ENCODE measurements around the gene GSG1L. TPM values are rescaled to one million over a fixed set of nuclear protein-coding genes. Genes with fewer than 3 reads are reported as not detected.

Gene GSG1L
- total RNA-seq, 1 donor from 2014 or later, result not detected

DNA sequence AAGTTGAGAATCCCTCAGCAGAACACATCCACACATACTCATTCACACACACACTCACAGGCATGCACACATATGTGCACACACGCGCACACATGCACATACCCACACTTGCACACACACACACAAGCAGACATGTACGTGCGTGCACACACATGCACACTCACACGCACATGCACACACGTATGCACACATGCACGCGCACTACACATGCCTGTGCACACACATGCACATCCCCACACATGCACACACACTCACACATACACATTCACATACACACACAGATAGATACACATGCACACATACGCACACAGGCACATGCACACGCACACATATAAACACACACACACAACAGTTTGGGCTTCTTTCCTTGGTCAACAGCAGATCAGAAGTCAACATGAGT lies 24.0 kb downstream of the GSG1L start:
- Histone ChIP-seq H3K4me1 (peaks cover 0 to 2% of the 10 kb centered on the region in 2 donors), H3K27ac (no peak overlapping the region), H3K4me3 (no peak overlapping the region), H3K9me3 (no peaks in the 10 kb centered on the region), H3K36me3 (no peaks in the 10 kb centered on the region), H3K27me3 (no peaks in the 10 kb centered on the region)
- DNase-seq (ENCODE audit: low spot score in 2 of 2), result no peak
- intact Hi-C loops (cut with DNase I), result no loop called here
- TF ChIP-seq, protein P1, sequence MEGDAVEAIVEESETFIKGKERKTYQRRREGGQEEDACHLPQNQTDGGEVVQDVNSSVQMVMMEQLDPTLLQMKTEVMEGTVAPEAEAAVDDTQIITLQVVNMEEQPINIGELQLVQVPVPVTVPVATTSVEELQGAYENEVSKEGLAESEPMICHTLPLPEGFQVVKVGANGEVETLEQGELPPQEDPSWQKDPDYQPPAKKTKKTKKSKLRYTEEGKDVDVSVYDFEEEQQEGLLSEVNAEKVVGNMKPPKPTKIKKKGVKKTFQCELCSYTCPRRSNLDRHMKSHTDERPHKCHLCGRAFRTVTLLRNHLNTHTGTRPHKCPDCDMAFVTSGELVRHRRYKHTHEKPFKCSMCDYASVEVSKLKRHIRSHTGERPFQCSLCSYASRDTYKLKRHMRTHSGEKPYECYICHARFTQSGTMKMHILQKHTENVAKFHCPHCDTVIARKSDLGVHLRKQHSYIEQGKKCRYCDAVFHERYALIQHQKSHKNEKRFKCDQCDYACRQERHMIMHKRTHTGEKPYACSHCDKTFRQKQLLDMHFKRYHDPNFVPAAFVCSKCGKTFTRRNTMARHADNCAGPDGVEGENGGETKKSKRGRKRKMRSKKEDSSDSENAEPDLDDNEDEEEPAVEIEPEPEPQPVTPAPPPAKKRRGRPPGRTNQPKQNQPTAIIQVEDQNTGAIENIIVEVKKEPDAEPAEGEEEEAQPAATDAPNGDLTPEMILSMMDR (IDR thresholded peaks at IDR 0.05), result no peak

GRCh38 chr16:28038409-28038808 lies 25.1 kb downstream of the GSG1L start:
- intact Hi-C loops (cut with DNase I), result no loop called here
- Histone ChIP-seq H3K9me3 (no peaks in the 10 kb centered on the region), H3K27me3 (no peaks in the 10 kb centered on the region), H3K36me3 (no peaks in the 10 kb centered on the region), H3K27ac (no peak overlapping the region), H3K4me3 (no peak overlapping the region), H3K4me1 (no peaks in the 10 kb centered on the region)
- TF ChIP-seq, protein P1 (IDR thresholded peaks at IDR 0.05), result no peak
- DNase-seq (ENCODE audit: low spot score in 2 of 2), result no peak

- Histone ChIP-seq H3K4me1 (no peaks in the 10 kb centered on the region), H3K27me3 (no peaks in the 10 kb centered on the region), H3K4me3 (no peak overlapping the region), H3K9me3 (no peaks in the 10 kb centered on the region), H3K36me3 (no peaks in the 10 kb centered on the region), H3K27ac (no peak overlapping the region)
- no peak for DNase-seq (ENCODE audit: low spot score in 2 of 2)
- TF ChIP-seq, protein P1 (IDR thresholded peaks at IDR 0.05), result no peak
- intact Hi-C loops (cut with DNase I), result no loop called here
Observed at GRCh38 chr16:28035866-28036393, 27.6 kb downstream of the GSG1L start.

DNA sequence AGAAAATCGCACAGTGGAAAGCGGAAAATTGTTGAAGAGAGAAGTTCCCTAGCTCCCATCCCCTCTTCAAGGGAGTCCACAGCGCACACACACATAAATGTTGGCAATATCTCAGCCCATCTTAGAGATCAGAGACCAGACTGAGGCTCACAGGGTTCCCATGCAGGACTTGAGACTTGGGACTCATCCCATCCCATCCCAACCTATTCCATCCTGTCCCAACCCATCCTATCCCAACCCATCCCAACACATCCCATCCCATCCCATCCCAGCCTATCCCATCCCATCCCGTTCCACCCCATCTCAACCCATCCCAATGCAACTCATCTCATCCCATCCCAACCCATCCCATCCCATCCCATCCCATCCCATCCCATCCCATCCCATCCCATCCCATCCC lies 29.6 kb downstream of the GSG1L start:
- Histone ChIP-seq H3K4me3 (no peak overlapping the region), H3K27ac (no peak overlapping the region), H3K9me3 (no peaks in the 10 kb centered on the region), H3K36me3 (no peaks in the 10 kb centered on the region), H3K27me3 (no peaks in the 10 kb centered on the region), H3K4me1 (no peaks in the 10 kb centered on the region)
- intact Hi-C loops (cut with DNase I), result no loop called here
- no peak for DNase-seq (ENCODE audit: low spot score in 2 of 2)
- TF ChIP-seq, protein P1 (IDR thresholded peaks at IDR 0.05), result no peak

DNA sequence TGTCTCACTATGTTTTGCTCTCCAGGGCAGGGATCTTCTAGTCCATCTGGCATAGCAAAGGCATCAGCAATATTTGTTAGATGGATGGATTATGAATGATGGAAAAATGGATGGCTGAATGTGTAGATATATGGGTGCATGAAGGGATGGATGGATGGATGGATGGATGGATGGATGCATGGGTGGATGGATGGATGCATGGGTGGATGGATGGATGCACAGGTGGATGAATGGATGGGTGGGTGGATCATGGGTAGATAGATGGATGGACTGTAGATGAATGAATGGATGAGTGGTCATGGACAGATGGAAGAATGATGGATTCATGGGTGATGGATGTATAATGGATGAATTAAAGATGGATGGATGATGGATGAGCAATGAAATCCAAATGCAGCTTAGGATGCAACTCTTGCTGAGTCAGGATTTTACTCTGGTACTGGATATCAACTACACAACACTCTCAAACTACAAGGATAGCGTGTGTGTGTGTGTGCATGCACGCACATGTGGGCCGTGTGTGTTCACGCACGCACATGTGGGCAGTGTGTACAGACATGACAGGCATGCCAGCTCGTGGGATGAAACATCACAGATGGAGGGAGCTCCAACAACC lies 34.0 kb downstream of the GSG1L start:
- no peak overlapping the region for H3K4me3 ChIP-seq
- DNase-seq (ENCODE audit: low spot score in 2 of 2), result no peak
- no peaks in the 10 kb centered on the region for H3K4me1 ChIP-seq
- no peaks in the 10 kb centered on the region for H3K36me3 ChIP-seq
- H3K27ac ChIP-seq, result no peak overlapping the region
- TF ChIP-seq, protein P1 (IDR thresholded peaks at IDR 0.05), result no peak
- intact Hi-C loops (cut with DNase I), result no loop called here
- no peaks in the 10 kb centered on the region for H3K27me3 ChIP-seq
- no peaks in the 10 kb centered on the region for H3K9me3 ChIP-seq
